ENCODE measurements around the gene IMPDH1.

The IMPDH1 gene

GRCh38 chr7:128434413-128435326 lies 24.9 kb upstream of the IMPDH1 start:
- DNase-seq = no peak

- no peak for DNase-seq
These were observed 22.0 kb upstream of the IMPDH1 start for GRCh38 chr7:128431754-128432153.

GRCh38 chr7:128431221-128431620 lies 21.4 kb upstream of the IMPDH1 start:
- no peak for DNase-seq

- DNase-seq = no peak
These were observed 20.4 kb upstream of the IMPDH1 start for GRCh38 chr7:128430207-128430606.

GRCh38 chr7:128427289-128427891 lies 17.6 kb upstream of the IMPDH1 start:
- DNase-seq = no peak

- peak; percentile 85 for DNase-seq
These were observed 16.1 kb upstream of the IMPDH1 start for GRCh38 chr7:128425850-128426249.

GRCh38 chr7:128424686-128425275 lies 15.0 kb upstream of the IMPDH1 start:
- no peak for DNase-seq

GRCh38 chr7:128422842-128423241 lies 13.1 kb upstream of the IMPDH1 start:
- DNase-seq = no peak

GRCh38 chr7:128422037-128422436 lies 12.3 kb upstream of the IMPDH1 start:
- no peak for DNase-seq

- no peak for DNase-seq
These were observed 11.6 kb upstream of the IMPDH1 start for GRCh38 chr7:128421384-128421783.

GRCh38 chr7:128420773-128421172 lies 11.0 kb upstream of the IMPDH1 start:
- DNase-seq = no peak

GRCh38 chr7:128419257-128419656 lies 9.5 kb upstream of the IMPDH1 start:
- no peak for DNase-seq

- no peak for DNase-seq
These were observed 7.3 kb upstream of the IMPDH1 start for GRCh38 chr7:128417071-128417470.

GRCh38 chr7:128415217-128415785 lies 5.5 kb upstream of the IMPDH1 start:
- DNase-seq = no peak

GRCh38 chr7:128410451-128410753 lies 620 bp upstream of the IMPDH1 start:
- DNase-seq = no peak

- peak; percentile 42 for DNase-seq
These were observed 830 bp downstream of the IMPDH1 start for GRCh38 chr7:128408709-128409595.

- no peak for DNase-seq
These were observed 1.8 kb downstream of the IMPDH1 start for GRCh38 chr7:128407751-128408708.

- no peak for DNase-seq
These were observed 2.6 kb downstream of the IMPDH1 start for GRCh38 chr7:128407233-128407589.

GRCh38 chr7:128406314-128407232 lies 3.2 kb downstream of the IMPDH1 start:
- no peak for DNase-seq
